Mesodermal cell (in vitro differentiated cells): ENCODE results near the gene KCNJ2. TPM values are rescaled to one million over a fixed set of nuclear protein-coding genes. Genes with fewer than 3 reads are reported as not detected.

ENCODE experiments used
- H3K27ac ChIP-seq: 2 replicates; pipeline ENCODE4 v1.7.0; 2013; ENCODE audit warnings: mild to moderate bottlenecking, low read depth, low read length, moderate library complexity; ENCODE audit not compliant: severe bottlenecking
- H3K36me3 ChIP-seq: 2 replicates; pipeline ENCODE4 v1.7.1; 2013; ENCODE audit warnings: mild to moderate bottlenecking, low read length, moderate library complexity; ENCODE audit not compliant: control insufficient read depth, insufficient read depth
- H3K4me1 ChIP-seq: one replicate; pipeline ENCODE4 v1.7.1; 2013; ENCODE audit warnings: mild to moderate bottlenecking, low read length; ENCODE audit not compliant: insufficient read depth, control insufficient read depth, poor library complexity, severe bottlenecking
- H3K4me3 ChIP-seq: 2 replicates; pipeline ENCODE4 v1.7.0; 2013; ENCODE audit warnings: low read length, control low read depth, mild to moderate bottlenecking; ENCODE audit not compliant: insufficient read depth, poor library complexity, severe bottlenecking; ENCODE audit errors: extremely low read depth
- H3K9me3 ChIP-seq: 2 replicates; pipeline ENCODE4 v1.7.1; 2013; ENCODE audit warnings: mild to moderate bottlenecking, low read length, moderate library complexity; ENCODE audit not compliant: control insufficient read depth
- WGBS, 2 experiments: methylation state at CpG; one replicate each; pipeline ENCODE4 v1.1.5; 2013; ENCODE audit warnings: missing lambda C conversion rate in 2 of 2; ENCODE audit not compliant: insufficient coverage in 2 of 2; 5-methylcytosine and 5-hydroxymethylcytosine counted together
- polyA plus RNA-seq, 2 experiments: library from polyadenylated mRNA; stranded (reverse); fragments of 50-300 nt; gene quantifications; one replicate each; pipeline ENCODE4 v1.2.3, GENCODE V29; 2013

The KCNJ2 gene
- polyA plus RNA-seq (2013, experiment 1 of 2): 4.9 TPM
- polyA plus RNA-seq (2013, experiment 2 of 2): 3.7 TPM

- 0% methylated on average over 32 to 48 of the region's 67 CpGs for WGBS, 2 experiments
- no peak within 1 kb of the TSS for H3K27ac ChIP-seq
These were observed at the start of gene KCNJ2 for GRCh38 chr17:70168977-70169708. Gene KCNJ2 (plus strand): TSS chr17:70169532. CDS start chr17:70175040, 5,508 bp downstream.

DNA sequence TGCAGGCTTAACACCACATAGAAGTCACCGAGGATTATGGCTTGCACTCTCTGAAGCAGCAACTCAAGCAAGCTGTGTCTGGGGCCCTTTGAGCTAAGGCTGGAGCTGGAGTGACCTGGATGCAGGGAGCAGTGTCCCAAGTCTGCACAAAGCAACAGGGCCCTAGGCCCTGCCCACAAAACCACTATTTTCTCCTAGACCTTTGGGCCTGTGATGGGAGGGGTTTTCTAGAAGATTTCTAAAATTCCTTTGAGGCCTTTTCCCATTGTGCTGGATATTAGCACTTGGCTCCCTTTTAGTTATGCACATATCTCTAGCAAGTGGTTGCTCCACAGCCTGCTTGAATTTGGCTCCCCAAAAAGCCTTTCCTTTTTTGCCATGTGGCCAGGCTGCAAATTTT, 49.8 kb upstream of the KCNJ2 start:
- Histone ChIP-seq H3K4me1 (no peaks in the 10 kb centered on the region), H3K27ac (no peak overlapping the region), H3K36me3 (no peaks in the 10 kb centered on the region), H3K4me3 (no peak overlapping the region), H3K9me3 (no peaks in the 10 kb centered on the region)
- 86 to 90% methylated on average over 1 of the region's 1 CpG for WGBS, 2 experiments

More at GRCh38 chr17:70168977-70169708, at the start of gene KCNJ2:
- Histone ChIP-seq H3K4me3 (peak within 1 kb of the TSS; percentile 69), H3K36me3 (peaks cover 4% of the 10 kb centered on the region), H3K4me1 (peaks cover 10% of the 10 kb centered on the region), H3K9me3 (no peaks in the 10 kb centered on the region)

DNA sequence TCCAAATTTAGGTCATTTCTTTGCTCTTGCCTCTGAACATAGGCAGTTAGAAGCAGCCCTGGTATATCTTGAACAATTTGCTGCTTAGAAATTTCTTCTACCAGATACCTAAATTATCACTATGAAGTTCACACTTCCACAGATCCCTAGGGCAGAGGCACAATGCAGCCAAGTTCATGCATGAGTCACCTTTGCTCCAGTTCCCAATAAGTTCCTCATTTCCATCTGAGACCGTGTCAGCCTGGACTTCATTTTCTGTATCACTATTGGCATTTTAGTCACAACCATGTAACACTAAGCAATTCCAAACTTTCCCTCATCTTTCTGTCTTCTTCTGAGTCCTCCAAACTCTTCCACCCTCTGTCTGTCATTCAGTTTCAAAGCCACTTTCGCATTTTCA, 49.3 kb upstream of the KCNJ2 start:
- Histone ChIP-seq H3K36me3 (no peaks in the 10 kb centered on the region), H3K4me3 (no peak overlapping the region), H3K4me1 (no peaks in the 10 kb centered on the region), H3K27ac (no peak overlapping the region), H3K9me3 (no peaks in the 10 kb centered on the region)
- WGBS, 2 experiments: 93 to 100% methylated on average over 1 of the region's 2 CpGs

DNA sequence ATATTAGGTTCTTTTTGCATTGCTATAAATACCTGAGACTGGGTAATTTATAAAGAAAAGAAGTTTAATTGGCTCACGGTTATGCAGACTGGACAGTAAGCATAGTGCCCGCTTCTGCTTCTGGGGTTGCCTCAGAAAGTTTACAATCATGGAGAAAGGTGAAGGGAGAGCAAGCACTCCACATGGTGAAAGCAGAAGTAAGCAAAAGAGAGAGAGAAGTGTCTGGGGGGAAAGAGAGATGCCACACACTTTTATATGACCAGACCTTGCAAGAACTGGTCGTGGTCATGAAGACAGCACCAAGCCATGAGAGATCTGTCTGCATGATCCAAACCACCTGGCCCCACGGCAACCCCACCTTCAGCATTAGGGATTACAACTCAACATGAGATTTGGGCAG, 48.9 kb upstream of the KCNJ2 start:
- Histone ChIP-seq H3K27ac (no peak overlapping the region), H3K4me1 (no peaks in the 10 kb centered on the region), H3K36me3 (no peaks in the 10 kb centered on the region), H3K9me3 (no peaks in the 10 kb centered on the region), H3K4me3 (no peak overlapping the region)
- WGBS, 2 experiments: 95% methylated on average over 2 of the region's 4 CpGs; no CpG with 5 or more reads in 1 of the 2 experiments

DNA sequence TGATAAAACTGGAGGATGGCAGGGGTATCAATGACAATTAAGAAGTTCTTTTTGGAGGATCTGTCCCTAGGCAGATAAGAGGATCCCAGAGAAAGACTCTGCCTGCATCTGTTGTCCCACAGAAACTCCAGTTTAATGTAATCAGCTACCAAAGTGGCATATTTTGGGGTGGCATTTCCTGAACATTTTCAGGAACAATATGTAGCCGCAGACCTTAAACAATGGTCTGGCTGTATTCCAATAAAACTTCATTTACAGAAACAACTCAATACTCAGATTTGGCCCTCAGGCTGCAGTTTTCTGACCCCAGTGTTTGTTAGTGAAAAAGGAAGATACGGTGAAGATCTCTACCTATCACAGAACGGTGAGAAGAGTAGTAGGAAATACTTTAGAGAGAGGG, 48.2 kb upstream of the KCNJ2 start:
- no peaks in the 10 kb centered on the region for H3K9me3 ChIP-seq
- WGBS, 2 experiments: no CpG with 5 or more reads among the region's 3 CpGs

GRCh38 chr17:70123193-70123592, 46.1 kb upstream of the KCNJ2 start:
- Histone ChIP-seq H3K4me3 (no peak overlapping the region), H3K36me3 (no peaks in the 10 kb centered on the region), H3K9me3 (peaks cover 3% of the 10 kb centered on the region), H3K27ac (no peak overlapping the region), H3K4me1 (no peaks in the 10 kb centered on the region)
- 67 to 100% methylated on average over 1 of the region's 2 CpGs for WGBS, 2 experiments

More for the DNA sequence above, 48.2 kb upstream of the KCNJ2 start:
- no peaks in the 10 kb centered on the region for H3K4me1 ChIP-seq
- no peak overlapping the region for H3K4me3 ChIP-seq
- H3K27ac ChIP-seq: no peak overlapping the region
- H3K36me3 ChIP-seq: no peaks in the 10 kb centered on the region

- Histone ChIP-seq H3K4me1 (no peaks in the 10 kb centered on the region), H3K9me3 (peaks cover 7% of the 10 kb centered on the region), H3K4me3 (no peak overlapping the region), H3K36me3 (no peaks in the 10 kb centered on the region), H3K27ac (no peak overlapping the region)
- WGBS, 2 experiments: 57 to 80% methylated on average over 1 to 2 of the region's 3 CpGs
These were observed 44.6 kb upstream of the KCNJ2 start for GRCh38 chr17:70124723-70125122.

DNA sequence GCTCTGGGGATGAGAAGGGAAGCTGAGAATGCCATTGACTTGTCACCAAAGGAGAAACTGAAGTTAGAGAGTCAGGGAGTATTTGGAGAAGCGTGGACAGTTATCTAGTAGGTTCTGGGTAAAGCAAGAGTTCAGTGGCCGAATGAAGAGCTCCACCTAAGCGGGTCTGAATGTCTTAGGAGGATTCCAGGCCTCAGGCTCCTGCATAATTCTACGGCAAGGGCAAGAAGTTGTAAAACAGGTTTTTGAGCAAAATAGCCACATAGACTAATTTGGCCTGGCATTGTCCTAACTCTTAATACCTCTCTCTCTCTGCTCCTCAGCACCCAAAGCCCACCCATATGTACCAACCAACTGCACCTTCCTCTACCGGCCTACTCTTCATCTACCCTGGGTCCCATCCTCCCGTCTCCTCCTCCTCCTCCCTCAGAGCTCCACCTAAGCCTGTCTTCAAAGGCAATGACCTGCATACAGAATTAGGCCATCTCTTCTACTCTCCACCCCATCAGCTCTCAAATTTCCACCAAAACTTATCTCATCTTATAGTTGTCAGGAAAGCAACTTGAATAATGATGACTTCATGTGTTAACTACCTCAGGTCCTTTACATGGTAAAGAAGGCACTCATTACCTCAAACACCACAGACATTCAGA, 42.0 kb upstream of the KCNJ2 start:
- 88% methylated on average over 6 of the region's 6 CpGs for WGBS, 2 experiments
- H3K9me3 ChIP-seq: peaks cover 7% of the 10 kb centered on the region

DNA sequence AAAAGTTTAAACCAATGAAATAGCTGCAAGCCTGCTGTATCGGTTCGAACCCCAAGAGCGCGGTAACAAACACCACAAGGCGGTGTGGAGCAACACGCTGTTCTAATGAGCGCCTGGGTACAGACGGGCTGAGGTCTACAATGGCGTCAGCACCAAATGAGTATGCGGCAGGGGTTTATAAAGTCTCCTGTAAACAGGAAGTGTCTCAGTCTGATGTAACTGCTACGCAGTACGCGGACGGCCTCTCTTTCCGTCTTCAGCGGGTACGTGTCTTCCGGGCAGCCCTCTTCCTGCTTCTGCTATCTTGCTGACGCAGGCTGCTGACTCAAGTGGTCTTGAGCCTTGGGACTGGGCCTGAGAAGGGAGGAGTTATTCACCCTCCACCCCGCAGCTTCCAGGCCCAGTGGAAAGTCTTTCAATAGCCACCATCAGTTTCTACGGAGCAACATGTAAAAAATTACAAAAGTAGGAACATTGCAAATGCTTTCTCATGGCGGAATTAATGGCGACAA, 40.5 kb upstream of the KCNJ2 start:
- Histone ChIP-seq H3K36me3 (no peaks in the 10 kb centered on the region), H3K4me3 (no peak overlapping the region), H3K27ac (no peak overlapping the region), H3K4me1 (no peaks in the 10 kb centered on the region), H3K9me3 (peaks cover 12% of the 10 kb centered on the region)
- 95 to 97% methylated on average over 22 of the region's 23 CpGs for WGBS, 2 experiments

More for the DNA sequence above, 42.0 kb upstream of the KCNJ2 start:
- H3K4me1 ChIP-seq: no peaks in the 10 kb centered on the region
- no peaks in the 10 kb centered on the region for H3K36me3 ChIP-seq
- H3K4me3 ChIP-seq: no peak overlapping the region
- no peak overlapping the region for H3K27ac ChIP-seq

GRCh38 chr17:70130289-70130688, 39.0 kb upstream of the KCNJ2 start:
- no peaks in the 10 kb centered on the region for H3K4me1 ChIP-seq
- no peak overlapping the region for H3K27ac ChIP-seq
- no peaks in the 10 kb centered on the region for H3K36me3 ChIP-seq
- H3K4me3 ChIP-seq: no peak overlapping the region
- WGBS, 2 experiments: 58 to 63% methylated on average over 2 of the region's 3 CpGs
- peaks cover 12% of the 10 kb centered on the region for H3K9me3 ChIP-seq

DNA sequence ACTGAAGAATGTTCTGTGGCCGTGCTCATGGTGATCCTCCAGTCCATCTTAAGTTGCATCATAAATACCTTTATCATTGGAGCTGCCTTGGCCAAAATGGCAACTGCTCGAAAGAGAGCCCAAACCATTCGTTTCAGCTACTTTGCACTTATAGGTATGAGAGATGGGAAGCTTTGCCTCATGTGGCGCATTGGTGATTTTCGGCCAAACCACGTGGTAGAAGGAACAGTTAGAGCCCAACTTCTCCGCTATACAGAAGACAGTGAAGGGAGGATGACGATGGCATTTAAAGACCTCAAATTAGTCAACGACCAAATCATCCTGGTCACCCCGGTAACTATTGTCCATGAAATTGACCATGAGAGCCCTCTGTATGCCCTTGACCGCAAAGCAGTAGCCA, 36.8 kb upstream of the KCNJ2 start:
- 90 to 100% methylated on average over 9 of the region's 11 CpGs for WGBS, 2 experiments
- Histone ChIP-seq H3K36me3 (no peaks in the 10 kb centered on the region), H3K4me1 (peaks cover 4% of the 10 kb centered on the region), H3K9me3 (peaks cover 11% of the 10 kb centered on the region), H3K4me3 (no peak overlapping the region), H3K27ac (no peak overlapping the region)
